NCI-H146 treated with DMSO at 0.1 percent for 48 hours (cell line): ENCODE results near the gene CEP95.
"Not testable (repeated sequence)": the region's sequence is repeated elsewhere in the genome, so short reads cannot be mapped to it uniquely, and the experiment has no call there.

Experiments
- DNase-seq: peaks from one replicate; lab custom pipeline; 2025; ENCODE audit not compliant: unreplicated experiment; lab: John Stamatoyannopoulos, UW

The CEP95 gene

GRCh38 chr17:64572682-64573154 lies 65.9 kb downstream of the CEP95 start:
- no peak for DNase-seq

GRCh38 chr17:64573214-64573613 lies 66.4 kb downstream of the CEP95 start:
- DNase-seq = no peak

GRCh38 chr17:64574646-64575045 lies 67.9 kb downstream of the CEP95 start:
- no peak for DNase-seq

GRCh38 chr17:64575431-64575830 lies 68.7 kb downstream of the CEP95 start:
- DNase-seq = no peak

GRCh38 chr17:64577025-64577424 lies 70.2 kb downstream of the CEP95 start:
- not testable (repeated sequence) for DNase-seq

GRCh38 chr17:64579917-64580316 lies 73.1 kb downstream of the CEP95 start:
- no peak for DNase-seq

GRCh38 chr17:64580384-64581315 lies 73.9 kb downstream of the CEP95 start:
- no peak for DNase-seq

GRCh38 chr17:64583038-64583437 lies 76.3 kb downstream of the CEP95 start:
- no peak for DNase-seq

GRCh38 chr17:64585146-64585545 lies 78.4 kb downstream of the CEP95 start:
- no peak for DNase-seq
